Measurements from ENCODE around the gene C3orf62.

GRCh38 chr3:49266410-49267095 lies 10.5 kb downstream of the C3orf62 start:
- TF ChIP-seq ZBTB33 (CRISPR knock-in tag; IDR thresholded peaks at IDR 0.05) (no peak), PHF8 (IDR thresholded peaks at IDR 0.05; ENCODE audit: borderline replicate concordance, low read length) (no peak), NCOR1 (IDR thresholded peaks at IDR 0.05) (no peak), MXI1 (IDR thresholded peaks at IDR 0.05; ENCODE audit: low read depth, low read length) (no peak), ZNF274 (IDR thresholded peaks at IDR 0.05; ENCODE audit: borderline replicate concordance, low read depth, low read length) (no peak), MLX (CRISPR knock-in tag; conservative IDR thresholded peaks at IDR 0.05) (no peak)
